Measurements from ENCODE around the gene SLC35F3. TPM values are rescaled to one million over a fixed set of nuclear protein-coding genes. Genes with fewer than 3 reads are reported as not detected.
"Not testable (repeated sequence)": the region's sequence is repeated elsewhere in the genome, so short reads cannot be mapped to it uniquely, and the experiment has no call there.

SLC35F3 gene
- total RNA-seq, 5 donors from 2014 or later (not counting 1 experiment from before 2014, with no cell fraction given), result 0.19 to 4.6 (median 1.3) TPM; not detected in 1

DNA sequence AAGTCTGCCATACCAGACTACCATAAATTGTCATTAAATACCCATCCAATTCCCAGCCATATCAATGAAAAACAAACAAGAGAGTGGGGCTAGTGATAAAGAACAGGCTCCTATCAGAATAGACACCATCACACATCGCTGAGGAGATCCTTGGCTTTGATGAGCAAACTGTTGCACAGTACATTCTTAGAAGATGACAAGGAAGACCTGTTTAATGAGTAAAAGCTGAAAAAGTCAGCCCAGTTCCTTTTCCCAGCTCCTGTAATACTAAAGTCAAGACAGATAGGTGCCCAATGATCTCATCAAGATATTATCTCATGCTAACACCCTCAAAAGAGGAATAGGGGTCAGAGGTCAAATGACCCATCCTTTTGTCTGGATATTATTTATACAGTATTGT is 304.3 kb downstream of the SLC35F3 start:
- peaks cover 0 to 11% of the 10 kb centered on the region in 2 experiments for H3K4me1 ChIP-seq (ENCODE audit: control insufficient read depth in 1 of 2, extremely low read depth in 1 of 2, insufficient read depth in 2 of 2, low read length in 2 of 2)
- H3K9me3 ChIP-seq, result no peaks in the 10 kb centered on the region
- WGBS (ENCODE audit: insufficient coverage), result no CpG with 5 or more reads among the region's 1 CpG
- H3K27me3 Mint-ChIP-seq, result peaks cover 4 to 11% of the 10 kb centered on the region in 2 donors
- H3K27ac ChIP-seq (ENCODE audit: low read length), result no peak overlapping the region
- ChIA-PET CTCF (interaction anchor here in 1 of 2 donors (0.6 kb wide), 1 partner anchor 1063 kb away, joined by 3 read pairs; no protein-coding TSS in a partner anchor), POLR2A (no interaction called here)
- no peak overlapping the region for H3K4me3 Mint-ChIP-seq
- H3K9me3 Mint-ChIP-seq, result no peaks in the 10 kb centered on the region
- no peaks in the 10 kb centered on the region for H3K36me3 Mint-ChIP-seq
- H3K36me3 ChIP-seq (ENCODE audit: control insufficient read depth in 2 of 2, extremely low read depth in 1 of 2, insufficient read depth in 1 of 2, low read length in 1 of 2), result no peaks in the 10 kb centered on the region
- no peak overlapping the region for H3K27ac Mint-ChIP-seq
- H3K4me3 ChIP-seq (ENCODE audit: control insufficient read depth in 1 of 2, extremely low read depth in 1 of 2, low read length in 1 of 2), result no peak overlapping the region
- peaks cover 0 to 8% of the 10 kb centered on the region in 2 experiments for H3K27me3 ChIP-seq (replicated peaks in 1 of 2; ENCODE audit: control insufficient read depth in 2 of 2, extremely low read depth in 1 of 2, insufficient read depth in 2 of 2, low read length in 1 of 2)
- peaks cover 2 to 11% (median 5%) of the 10 kb centered on the region in 3 donors for H3K4me1 Mint-ChIP-seq
- DNase-seq, result no peak
- no peak for ATAC-seq (replicated peaks in 1 of 4)

DNA sequence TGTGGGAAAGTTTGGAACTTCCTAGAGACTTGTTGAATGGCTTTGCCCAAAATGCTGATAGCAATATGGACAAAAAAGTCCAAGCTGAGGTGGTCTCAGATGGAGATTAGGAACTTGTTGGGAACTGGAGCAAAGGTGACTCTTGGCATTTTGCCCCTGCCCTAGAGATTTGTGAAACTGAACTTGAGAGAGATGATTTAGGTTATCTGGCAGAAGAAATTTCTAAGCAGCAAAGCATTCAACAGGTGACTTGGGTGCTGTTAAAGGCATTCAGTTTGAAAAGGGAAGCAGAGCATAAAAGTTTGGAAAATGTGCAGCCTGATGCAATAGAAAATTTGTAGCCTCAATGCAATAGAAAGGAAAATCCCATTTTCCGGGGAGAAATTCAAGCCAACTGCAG is 306.0 kb downstream of the SLC35F3 start:
- H3K9me3 ChIP-seq; H3K4me3 Mint-ChIP-seq; H3K27ac Mint-ChIP-seq; CTCF ChIA-PET; H3K36me3 ChIP-seq (ENCODE audit: control insufficient read depth in 2 of 2, extremely low read depth in 1 of 2, insufficient read depth in 1 of 2, low read length in 1 of 2); H3K27ac ChIP-seq (ENCODE audit: low read length); H3K9me3 Mint-ChIP-seq; ATAC-seq (replicated peaks in 1 of 4); H3K36me3 Mint-ChIP-seq; H3K4me3 ChIP-seq (ENCODE audit: control insufficient read depth in 1 of 2, extremely low read depth in 1 of 2, low read length in 1 of 2); POLR2A ChIA-PET; DNase-seq: not testable (repeated sequence)
- Histone ChIP-seq H3K4me1 (ENCODE audit: control insufficient read depth in 1 of 2, extremely low read depth in 1 of 2, insufficient read depth in 2 of 2, low read length in 2 of 2) (peaks cover 0 to 26% of the 10 kb centered on the region in 2 experiments), H3K27me3 (replicated peaks in 1 of 2; ENCODE audit: control insufficient read depth in 2 of 2, extremely low read depth in 1 of 2, insufficient read depth in 2 of 2, low read length in 1 of 2) (peaks cover 0 to 23% of the 10 kb centered on the region in 2 experiments)
- Mint-ChIP-seq H3K4me1 (peaks cover 5 to 15% (median 10%) of the 10 kb centered on the region in 3 donors), H3K27me3 (peaks cover 4 to 13% of the 10 kb centered on the region in 2 donors)
- no CpG with 5 or more reads among the region's 1 CpG for WGBS (ENCODE audit: insufficient coverage)

DNA sequence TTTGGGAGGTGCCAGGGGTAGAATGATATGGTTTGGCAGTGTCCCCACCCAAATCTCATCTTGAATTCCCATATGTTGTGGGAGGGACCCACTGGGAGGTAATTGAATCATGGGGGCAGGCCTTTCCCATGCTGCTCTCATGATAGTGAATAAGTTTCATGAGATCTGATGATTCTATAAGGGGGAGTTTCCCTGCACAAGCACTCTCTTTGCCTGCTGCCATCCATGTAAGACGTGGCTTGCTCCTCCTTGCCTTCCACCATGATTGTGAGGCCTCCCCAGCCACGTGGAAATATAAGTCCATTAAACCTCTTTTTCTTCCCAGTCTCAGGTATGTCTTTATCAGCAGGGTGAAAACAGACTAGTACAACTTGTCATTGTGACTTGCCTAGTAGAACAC is 307.4 kb downstream of the SLC35F3 start:
- 54% methylated on average over 2 of the region's 2 CpGs for WGBS (ENCODE audit: insufficient coverage)
- POLR2A ChIA-PET; H3K4me3 Mint-ChIP-seq; H3K9me3 Mint-ChIP-seq; ATAC-seq (replicated peaks in 1 of 4); H3K27ac ChIP-seq (ENCODE audit: low read length); H3K36me3 Mint-ChIP-seq; H3K4me3 ChIP-seq (ENCODE audit: control insufficient read depth in 1 of 2, extremely low read depth in 1 of 2, low read length in 1 of 2); H3K36me3 ChIP-seq (ENCODE audit: control insufficient read depth in 2 of 2, extremely low read depth in 1 of 2, insufficient read depth in 1 of 2, low read length in 1 of 2); DNase-seq; H3K27ac Mint-ChIP-seq; H3K9me3 ChIP-seq: not testable (repeated sequence)
- Mint-ChIP-seq H3K4me1 (peaks cover 5 to 23% (median 10%) of the 10 kb centered on the region in 3 donors), H3K27me3 (peaks cover 6 to 23% of the 10 kb centered on the region in 2 donors)
- H3K4me1 ChIP-seq (ENCODE audit: control insufficient read depth in 1 of 2, extremely low read depth in 1 of 2, insufficient read depth in 2 of 2, low read length in 2 of 2), result peaks cover 0 to 29% of the 10 kb centered on the region in 2 experiments
- CTCF ChIA-PET, result interaction anchor here in 1 of 2 donors (1.0 to 2.6 kb wide), 2 partner anchors 54 to 98 kb away, joined by 3 to 10 read pairs; no protein-coding TSS in a partner anchor
- peaks cover 0 to 29% of the 10 kb centered on the region in 2 experiments for H3K27me3 ChIP-seq (replicated peaks in 1 of 2; ENCODE audit: control insufficient read depth in 2 of 2, extremely low read depth in 1 of 2, insufficient read depth in 2 of 2, low read length in 1 of 2)

DNA sequence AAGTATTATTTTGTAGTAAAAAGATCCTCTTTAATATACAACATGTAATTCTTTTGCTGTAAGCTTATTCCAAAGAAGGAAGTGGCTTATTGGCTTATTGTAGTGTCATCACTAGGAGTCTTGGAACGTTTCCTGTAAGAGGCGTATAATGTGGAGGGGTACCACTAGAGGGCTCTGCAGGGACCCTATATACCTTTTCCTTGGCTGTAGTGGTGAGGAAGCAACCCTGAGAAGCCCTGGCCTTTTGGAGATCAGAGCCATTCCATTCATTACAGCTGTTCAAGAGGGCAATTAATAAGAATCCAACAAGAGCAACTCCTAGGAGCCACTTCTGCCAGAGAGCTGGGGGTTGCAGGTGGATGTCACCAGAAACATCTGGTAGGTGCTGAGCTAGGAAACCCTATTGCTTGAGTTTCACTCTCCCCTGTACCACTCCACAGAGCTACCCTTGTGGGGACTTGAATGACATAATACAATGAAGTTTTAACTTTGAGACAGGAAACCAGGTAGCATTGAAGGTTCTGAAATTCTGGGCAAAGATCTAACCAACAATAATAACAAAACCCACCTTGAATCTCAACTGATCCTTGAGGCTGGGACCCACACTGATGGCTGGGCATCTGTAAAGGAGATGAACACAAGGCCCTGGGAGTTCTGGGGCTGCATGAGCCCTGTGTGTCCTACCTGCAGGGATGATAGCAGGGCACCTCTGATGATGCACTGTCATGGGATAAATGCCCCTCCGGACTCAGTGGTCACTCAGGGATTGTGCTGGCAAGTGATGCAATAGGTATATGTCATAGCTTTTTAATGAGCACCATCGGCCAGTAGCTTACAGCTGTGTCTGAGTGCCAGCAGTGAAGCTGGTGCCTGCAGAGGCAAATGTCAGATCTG is 308.5 kb downstream of the SLC35F3 start:
- Mint-ChIP-seq H3K4me1 (peaks cover 5 to 32% (median 10%) of the 10 kb centered on the region in 3 donors), H3K27ac (peak overlapping the region in 1 of 2 donors; percentile 83), H3K36me3 (no peaks in the 10 kb centered on the region), H3K27me3 (peaks cover 6 to 32% of the 10 kb centered on the region in 2 donors), H3K4me3 (peak overlapping the region in 2 of 3 donors; percentile 73 to 82), H3K9me3 (no peaks in the 10 kb centered on the region)
- no peak overlapping the region for H3K4me3 ChIP-seq (ENCODE audit: control insufficient read depth in 1 of 2, extremely low read depth in 1 of 2, low read length in 1 of 2)
- H3K36me3 ChIP-seq (ENCODE audit: control insufficient read depth in 2 of 2, extremely low read depth in 1 of 2, insufficient read depth in 1 of 2, low read length in 1 of 2), result no peaks in the 10 kb centered on the region
- H3K27ac ChIP-seq (ENCODE audit: low read length), result no peak overlapping the region
- POLR2A ChIA-PET, result no interaction called here
- no peaks in the 10 kb centered on the region for H3K9me3 ChIP-seq
- DNase-seq (peak in 8 of 35 experiments; percentile 12 to 68 (median 24)), ATAC-seq (replicated peaks in 1 of 4) (peak in 3 of 4 experiments; percentile 41 to 53 (median 42))
- H3K27me3 ChIP-seq (replicated peaks in 1 of 2; ENCODE audit: control insufficient read depth in 2 of 2, extremely low read depth in 1 of 2, insufficient read depth in 2 of 2, low read length in 1 of 2), result peaks cover 0 to 29% of the 10 kb centered on the region in 2 experiments
- 42% methylated on average over 4 of the region's 4 CpGs for WGBS (ENCODE audit: insufficient coverage)
- H3K4me1 ChIP-seq (ENCODE audit: control insufficient read depth in 1 of 2, extremely low read depth in 1 of 2, insufficient read depth in 2 of 2, low read length in 2 of 2), result peaks cover 0 to 29% of the 10 kb centered on the region in 2 experiments
- CTCF ChIA-PET, result interaction anchor here (0.6 to 2.6 kb wide), 9 partner anchors 9 to 1005 kb away, joined by 3 to 10 read pairs (median 4); no protein-coding TSS in a partner anchor

DNA sequence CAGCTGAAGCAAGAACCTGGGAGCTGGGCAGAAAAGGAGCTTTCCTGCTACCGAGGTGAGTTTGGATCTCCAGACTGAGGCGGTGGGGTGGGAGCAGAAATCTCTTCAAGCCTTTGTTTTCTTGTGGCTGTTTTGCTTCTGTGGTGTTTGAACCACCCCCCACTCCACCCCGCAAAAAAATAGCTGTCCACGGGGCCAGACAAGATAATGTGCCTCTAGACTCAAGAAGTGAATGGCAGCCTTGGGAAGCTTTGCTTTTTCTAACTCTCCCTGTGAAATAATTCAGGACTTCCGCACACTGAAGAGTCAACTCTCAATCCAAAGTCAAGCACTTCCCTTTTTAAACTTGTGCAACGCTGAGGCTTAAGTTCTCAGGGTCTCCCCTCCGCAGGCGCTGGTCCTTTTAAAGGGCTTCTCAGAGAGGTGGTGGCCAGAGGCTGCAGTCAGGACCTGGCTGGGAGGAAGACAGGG is 309.2 kb downstream of the SLC35F3 start:
- WGBS (ENCODE audit: insufficient coverage), result 23% methylated on average over 7 of the region's 8 CpGs
- POLR2A ChIA-PET, result no interaction called here
- peak overlapping the region in 1 of 2 donors; percentile 63 for H3K27ac Mint-ChIP-seq
- Histone ChIP-seq H3K4me1 (ENCODE audit: control insufficient read depth in 1 of 2, extremely low read depth in 1 of 2, insufficient read depth in 2 of 2, low read length in 2 of 2) (peaks cover 0 to 29% of the 10 kb centered on the region in 2 experiments), H3K27ac (ENCODE audit: low read length) (no peak overlapping the region), H3K27me3 (replicated peaks in 1 of 2; ENCODE audit: control insufficient read depth in 2 of 2, extremely low read depth in 1 of 2, insufficient read depth in 2 of 2, low read length in 1 of 2) (peaks cover 0 to 29% of the 10 kb centered on the region in 2 experiments), H3K9me3 (no peaks in the 10 kb centered on the region), H3K36me3 (ENCODE audit: control insufficient read depth in 2 of 2, extremely low read depth in 1 of 2, insufficient read depth in 1 of 2, low read length in 1 of 2) (no peaks in the 10 kb centered on the region), H3K4me3 (ENCODE audit: control insufficient read depth in 1 of 2, extremely low read depth in 1 of 2, low read length in 1 of 2) (peak overlapping the region; percentile 39 to 40)
- no peaks in the 10 kb centered on the region for H3K36me3 Mint-ChIP-seq
- H3K4me1 Mint-ChIP-seq, result peaks cover 5 to 32% (median 10%) of the 10 kb centered on the region in 3 donors
- peak overlapping the region; percentile 57 to 82 (median 73) for H3K4me3 Mint-ChIP-seq
- no peaks in the 10 kb centered on the region for H3K9me3 Mint-ChIP-seq
- ATAC-seq (replicated peaks in 1 of 4), result peak in 1 of 4 experiments; percentile 11
- CTCF ChIA-PET, result interaction anchor here in 1 of 2 donors (1.1 to 2.6 kb wide), 3 partner anchors 8 to 113 kb away, joined by 4 to 10 read pairs (median 4); no protein-coding TSS in a partner anchor
- no peak for DNase-seq
- H3K27me3 Mint-ChIP-seq, result peaks cover 6 to 33% of the 10 kb centered on the region in 2 donors
